K562 (cell line): ENCODE data around the gene ZNF45. TPM values are rescaled to one million over a fixed set of nuclear protein-coding genes. Genes with fewer than 3 reads are reported as not detected.

Experiments used
- ATAC-seq: fragments of 200-7000 bp; cut with Tn5 transposase; 3 replicates; pipeline ENCODE4 v1.9.1; 2020; ENCODE audit warnings: moderate library complexity
- Bru-seq: library from RNA; stranded (reverse); fragments of 400-500 nt; gene quantifications from one replicate; lab custom pipeline; 2021; lab: Mats Ljungman, UMichigan
- BruChase-seq, 2 experiments: library from RNA; stranded (reverse); fragments of 400-500 nt; gene quantifications; one replicate each; lab custom pipeline; 2021; lab: Mats Ljungman, UMichigan
- BruUV-seq: library from RNA; stranded (reverse); fragments of 400-500 nt; replicated peaks from 2 replicates; lab custom pipeline; 2021; lab: Mats Ljungman, UMichigan
- CTCF ChIA-PET: fragments of 300-600 bp; formaldehyde crosslinking; extraction: SDS; loops from one replicate; lab custom pipeline; 2021; ENCODE audit warnings: low intra/inter-chr PET ratio; lab: Yijun Ruan, JAX
- POLR2A ChIA-PET: fragments of 300-600, 350-650 bp; sonication (Branson Sonifier 250); formaldehyde crosslinking; extraction: SDS; loops from one replicate; lab custom pipeline; 2021; ENCODE audit warnings: antibody characterized with exemption, inconsistent platforms; lab: Yijun Ruan, JAX
- DNase-seq, 4 experiments: peaks; one replicate each; pipeline versions ENCODE4 v3.0.0 to v3.0.0-alpha.2; 2011 to 2018; ENCODE audit warnings: low spot score in 3 of 4, mixed read lengths in 3 of 4; ENCODE audit errors: extremely low read depth in 1 of 4
- FAIRE-seq: peaks from 2 replicates; lab custom pipeline; 2011; peaks lifted over from hg19 to GRCh38; lab: Jason Lieb, UNC
- H2AFZ ChIP-seq: 2 replicates; pipeline ENCODE4 v1.6.0; 2011; ENCODE audit warnings: low read depth, low read length, control low read depth, inconsistent platforms
- H3K27ac ChIP-seq: fragments of 200-600 bp; 3 replicates; pipeline ENCODE4 v1.8.0; 2011; ENCODE audit warnings: low read depth, mild to moderate bottlenecking, control low read depth, inconsistent platforms, low read length, moderate library complexity, mixed read lengths; ENCODE audit errors: extremely low read depth
- H3K27me3 ChIP-seq, 2 experiments: fragments of 300-600 bp in 1 of 2; 2 replicates in 1 of 2; 3 replicates in 1 of 2; pipeline versions ENCODE4 v1.6.0 to v1.8.0; 2011; ENCODE audit warnings: inconsistent platforms in 2 of 2, low read length in 2 of 2, mild to moderate bottlenecking in 1 of 2, mixed read lengths in 1 of 2, moderate library complexity in 1 of 2; ENCODE audit not compliant: control insufficient read depth in 2 of 2, insufficient read depth in 2 of 2
- H3K36me3 ChIP-seq: fragments of 300-600 bp; 3 replicates; pipeline ENCODE4 v1.8.0; 2011; ENCODE audit warnings: mild to moderate bottlenecking, low read length, inconsistent platforms; ENCODE audit not compliant: control insufficient read depth, insufficient read depth
- H3K4me1 ChIP-seq, 2 experiments: fragments of 200-600 bp in 1 of 2; replicated peaks in 1 of 2; 2 replicates in 1 of 2; 3 replicates in 1 of 2; pipeline versions ENCODE4 v1.5.1 to v1.8.0; 2011; ENCODE audit warnings: inconsistent platforms in 2 of 2, low read length in 2 of 2, mild to moderate bottlenecking in 1 of 2, mixed read lengths in 1 of 2, moderate library complexity in 1 of 2; ENCODE audit not compliant: control insufficient read depth in 2 of 2, insufficient read depth in 2 of 2
- H3K4me2 ChIP-seq: 2 replicates; pipeline ENCODE4 v1.6.1; 2011; ENCODE audit warnings: low read length, control low read depth, inconsistent platforms, mixed read lengths; ENCODE audit not compliant: insufficient read depth
- H3K4me3 ChIP-seq: fragments of 200-600 bp; sonication (generic), shearing (Covaris generic); 2 replicates; pipeline ENCODE4 v1.5.1; 2016; ENCODE audit warnings: control low read depth, inconsistent platforms
- H3K79me2 ChIP-seq: fragments of 200-600 bp; 3 replicates; pipeline ENCODE4 v1.8.0; 2011; ENCODE audit warnings: low read length, inconsistent platforms; ENCODE audit not compliant: control insufficient read depth, insufficient read depth
- H3K9ac ChIP-seq, 2 experiments: 2 replicates each; pipeline versions ENCODE4 v1.6.0 to v1.6.1; 2011; ENCODE audit warnings: low read depth in 2 of 2, low read length in 2 of 2, control low read depth in 1 of 2, inconsistent platforms in 1 of 2, mild to moderate bottlenecking in 1 of 2, mixed read lengths in 1 of 2; ENCODE audit not compliant: insufficient read depth in 1 of 2
- H3K9me1 ChIP-seq: one replicate; pipeline ENCODE4 v1.6.0; 2011; ENCODE audit warnings: inconsistent platforms, mild to moderate bottlenecking, low read length, moderate library complexity; ENCODE audit not compliant: control insufficient read depth, insufficient read depth
- H3K9me3 ChIP-seq: replicated peaks from 2 replicates; pipeline ENCODE4 v1.5.1; 2011; ENCODE audit warnings: low read depth, low read length, inconsistent platforms; ENCODE audit not compliant: control insufficient read depth, insufficient read depth
- H4K20me1 ChIP-seq: replicated peaks from 2 replicates; pipeline ENCODE4 v1.6.1; 2011; ENCODE audit warnings: low read length, inconsistent platforms, mixed read lengths; ENCODE audit not compliant: control insufficient read depth, insufficient read depth
- ATF7 ChIP-seq: fragments of 450-650 bp; IDR thresholded peaks from 2 replicates; pipeline ENCODE4 v1.7.1; 2014; ENCODE audit warnings: mild to moderate bottlenecking, moderate library complexity
- BRF1 ChIP-seq: IDR thresholded peaks from 3 replicates; pipeline ENCODE4 v1.6.1; 2011; ENCODE audit warnings: borderline replicate concordance, mild to moderate bottlenecking; ENCODE audit not compliant: insufficient read length; ENCODE audit errors: extremely low read depth
- ETV5 ChIP-seq: sonication (generic); formaldehyde crosslinking; IDR thresholded peaks from 2 replicates; pipeline ENCODE4 v1.4.0; 2020; ENCODE audit warnings: low read depth, mild to moderate bottlenecking, missing genetic modification reagents
- MBD2 ChIP-seq: sonication (generic); IDR thresholded peaks from 2 replicates; pipeline ENCODE4 v1.6.1; 2016; ENCODE audit warnings: low read depth, borderline replicate concordance
- NRF1 ChIP-seq, 2 experiments: fragments of 450-650 bp; IDR thresholded peaks in 1 of 2; conservative IDR thresholded peaks in 1 of 2; 2 replicates each; pipeline ENCODE4 v1.6.1; 2014; ENCODE audit warnings: mild to moderate bottlenecking in 2 of 2
- PTBP1 ChIP-seq: fragments of 200-400 bp; formaldehyde crosslinking; IDR thresholded peaks from 2 replicates; pipeline ENCODE4 v1.6.1; 2017; ENCODE audit warnings: low read depth, low read length
- SIN3B ChIP-seq: fragments of 450-650 bp; IDR thresholded peaks from 2 replicates; pipeline ENCODE4 v1.6.1; 2017; ENCODE audit warnings: low read depth, mild to moderate bottlenecking, moderate library complexity
- SIX5 ChIP-seq, 2 experiments: IDR thresholded peaks; 2 replicates each; pipeline ENCODE4 v1.6.1; 2011; ENCODE audit warnings: low read length in 2 of 2, borderline replicate concordance in 1 of 2, low read depth in 1 of 2, mild to moderate bottlenecking in 1 of 2, moderate library complexity in 1 of 2; ENCODE audit not compliant: insufficient read depth in 1 of 2
- SLC30A9 ChIP-seq: fragments of 250-450 bp; sonication (Bioruptor Pico); IDR thresholded peaks from 2 replicates; pipeline ENCODE4 v1.8.0; 2022; ENCODE audit warnings: mild to moderate bottlenecking, moderate library complexity
- ZNF324 ChIP-seq: fragments of 250-450 bp; sonication (Bioruptor Pico); IDR thresholded peaks from 2 replicates; pipeline ENCODE4 v1.4.0; 2020; ENCODE audit warnings: mild to moderate bottlenecking
- WGBS: fragments of 100-300 bp; shearing (Covaris generic); methylation state at CpG from one replicate; pipeline ENCODE4 v1.1.6; 2016; ENCODE audit warnings: low coverage, mixed read lengths; ENCODE audit not compliant: insufficient coverage; ENCODE audit errors: missing lambda C conversion rate; 5-methylcytosine and 5-hydroxymethylcytosine counted together
- in situ Hi-C: fragments of 300-500 bp; cut with MboI; formaldehyde crosslinking; loops from 4 replicates; pipeline ENCODE4 v1.15.0; 2018; ENCODE audit warnings: inconsistent platforms, mixed read lengths
- intact Hi-C: fragments of 100-400 bp; cut with micrococcal nuclease; formaldehyde crosslinking; loops from 2 replicates; pipeline ENCODE4 v1.14.2; 2022
- long read RNA-seq, 3 experiments: library from polyadenylated mRNA in 2 of 3; library from RNA in 1 of 3; unstranded in 2 of 3; stranded (forward) in 1 of 3; transcript quantifications; one replicate each; pipeline ENCODE4 v2.0.0, GENCODE V29; 2019 to 2022
- polyA minus RNA-seq, 3 experiments: library from RNA; depleted of rRNA, polyadenylated mRNA; stranded (reverse); fragments of >200 nt; gene quantifications; 2 replicates each; pipeline ENCODE4 v1.2.3, GENCODE V29; 2011
- polyA plus RNA-seq, 8 experiments: library from polyadenylated mRNA; depleted of rRNA in 4 of 8; stranded (reverse) in 5 of 8; unstranded in 3 of 8; fragments of >200 nt; fragmentation: Nextera tagmentation in 2 of 8; fragmentation: Illumina TruSeq in 1 of 8; extraction: Ambion mirVana in 2 of 8; extraction: Trizol in 1 of 8; gene quantifications; 2 replicates each; pipeline versions ENCODE4 v1.2.1 to v1.2.3, GENCODE V29; 2011 to 2014; ENCODE audit warnings: inconsistent platforms in 1 of 8, missing spikeins in 1 of 8
- total RNA-seq, 7 experiments: library from RNA; depleted of rRNA in 6 of 7; stranded (reverse); fragments of >200 nt in 6 of 7; fragmentation: Illumina TruSeq in 2 of 7; extraction: Trizol in 2 of 7; gene quantifications; 2 replicates each; pipeline versions ENCODE4 v1.2.1 to v1.2.3, GENCODE V29; 2011 to 2021; ENCODE audit warnings: low replicate concordance in 1 of 7
- TF ChIP-seq, protein P1 (sequence below): conservative IDR thresholded peaks from 2 replicates; pipeline ENCODE4 v1.6.1; 2011; ENCODE audit warnings: low read depth, mild to moderate bottlenecking, low read length; ENCODE audit not compliant: control insufficient read depth
- TF ChIP-seq, protein P2 (sequence below): fragments of 150-350 bp; conservative IDR thresholded peaks from 2 replicates; pipeline ENCODE4 v1.6.1; 2014; ENCODE audit warnings: low read length

Gene ZNF45
- 16.8 and 19.0 TPM in 2 replicates for total RNA-seq (2011; cell fraction: chromatin; rRNA removed; ENCODE audit: low replicate concordance)
- total RNA-seq (2011; cell fraction: nucleolus; rRNA removed) = 12.2 and 12.5 TPM in 2 replicates
- total RNA-seq (2011; cell fraction: nucleoplasm; rRNA removed) = 13.6 and 14.6 TPM in 2 replicates
- total RNA-seq (2014; rRNA removed) = 5.8 and 6.7 TPM in 2 replicates
- 10.1 and 12.8 TPM in 2 replicates for total RNA-seq (2014; rRNA removed; fragmentation: Illumina TruSeq; extraction: Trizol)
- 10.4 TPM in 2 replicates for total RNA-seq (2015; rRNA removed; fragmentation: Illumina TruSeq; extraction: Trizol)
- total RNA-seq (2021) = 8.5 and 8.8 TPM in 2 replicates
- 7.2 and 9.4 TPM in 2 replicates for polyA plus RNA-seq (2011; rRNA removed)
- polyA plus RNA-seq (2011; cell fraction: cytosol; rRNA removed) = 3.7 TPM in 2 replicates
- 6.4 and 8.7 TPM in 2 replicates for polyA plus RNA-seq (2011; cell fraction: nucleus; rRNA removed)
- polyA plus RNA-seq (2012) = 5.2 and 5.7 TPM in 2 replicates
- 10.4 and 10.6 TPM in 2 replicates for polyA plus RNA-seq (2014; fragmentation: Illumina TruSeq; extraction: Trizol)
- polyA plus RNA-seq (2014; fragmentation: Nextera tagmentation; extraction: Ambion mirVana) = 1 to 10 TPM; 2.6 to 5.1 TPM
- 6.8 and 9.8 TPM in 2 replicates for polyA plus RNA-seq (2014; rRNA removed)
- polyA minus RNA-seq (2011; rRNA and poly(A)+ RNA removed) = 17.5 and 17.9 TPM in 2 replicates
- polyA minus RNA-seq (2011; cell fraction: cytosol; rRNA and poly(A)+ RNA removed) = 3.2 and 4.7 TPM in 2 replicates
- 7.8 and 12.3 TPM in 2 replicates for polyA minus RNA-seq (2011; cell fraction: nucleus; rRNA and poly(A)+ RNA removed)
- percentile 66 among the genes with signal in this experiment for Bru-seq, nascent RNA
- BruChase-seq, experiment 1, labeled RNA remaining after a 2-hour chase = percentile 69 among the genes with signal in this experiment
- percentile 64 among the genes with signal in this experiment for BruChase-seq, experiment 2, labeled RNA remaining after a 6-hour chase
- long read RNA-seq, experiment 1, partial matches to known transcripts = 1 of 24 reads
- long read RNA-seq, experiment 1, other reads (novel, unspliced or antisense) = 21 of 24 reads
- long read RNA-seq, experiment 2, partial matches to known transcripts = 0 of 6 reads
- long read RNA-seq, experiment 2, other reads (novel, unspliced or antisense) = 5 of 6 reads
- long read RNA-seq, experiment 3, partial matches to known transcripts = 0 of 2 reads
- long read RNA-seq, experiment 3, other reads (novel, unspliced or antisense) = 2 of 2 reads

DNA sequence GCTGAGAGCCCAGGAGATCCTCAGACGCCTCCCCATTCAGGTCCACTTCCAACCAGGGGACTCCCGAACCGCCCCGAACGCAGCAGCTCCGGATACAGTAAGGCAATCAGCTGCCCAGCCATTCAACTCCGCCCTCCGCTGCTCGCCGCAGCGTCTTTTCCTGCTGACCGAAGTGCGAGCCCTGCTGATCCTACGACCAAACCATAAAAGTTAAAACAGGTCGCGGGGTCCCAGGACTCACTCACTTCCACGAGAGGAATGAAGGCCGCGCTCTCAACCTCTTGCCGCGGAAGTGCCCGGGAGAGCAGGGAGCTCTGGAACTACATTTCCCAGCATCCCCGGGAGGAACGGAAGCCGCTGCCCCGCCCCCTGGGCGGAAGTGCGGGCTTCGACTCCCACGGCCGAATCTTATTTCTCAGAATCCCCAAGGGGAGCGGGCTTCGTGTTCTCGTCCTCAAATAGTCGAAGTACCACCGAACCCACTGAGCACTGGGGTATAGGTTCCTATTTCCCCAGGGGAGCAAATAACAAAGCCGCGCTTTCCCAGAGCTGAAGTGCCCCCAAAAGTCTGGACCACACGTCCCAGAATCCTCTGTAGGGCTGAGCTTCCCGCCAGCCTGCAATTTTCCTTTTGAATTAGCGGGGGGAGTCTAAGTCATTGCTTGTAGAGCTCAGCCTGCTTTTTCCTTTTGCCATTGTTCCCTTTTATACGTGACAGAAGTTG is at the start of gene ZNF45:
TSS of gene ZNF45 (minus strand) at position 298 of the 724 bp plus-strand sequence. CDS start 13,097 bp downstream, outside the sequence.
- Histone ChIP-seq H3K4me2 (peak within 1 kb of the TSS; percentile 90), H3K36me3 (peaks cover 17% of the 10 kb centered on the region; the same call in 2 of the 3 replicates), H4K20me1 (no peaks in the 10 kb centered on the region), H3K79me2 (peaks cover 8% of the 10 kb centered on the region; the same call in 1 of the 3 replicates), H3K27me3 (no peaks in the 10 kb centered on the region), H3K4me1 (peaks cover 0 to 3% of the 10 kb centered on the region in 2 experiments; a peak in 2 of 5 replicates), H3K9me3 (peaks cover 4% of the 10 kb centered on the region; the same call in 1 of the 2 replicates), H3K4me3 (peak within 1 kb of the TSS; percentile 79), H2AFZ (peak within 1 kb of the TSS; percentile 100), H3K27ac (peak within 1 kb of the TSS; percentile 82), H3K9me1 (no peaks in the 10 kb centered on the region), H3K9ac (peak within 1 kb of the TSS; percentile 81 to 98)
- no TSS peak for BruUV-seq
- POLR2A ChIA-PET = interaction anchor here (0.6 to 2.9 kb wide), 13 partner anchors 11 to 565 kb away, joined by 3 to 16 read pairs (median 4); partner anchors contain the start of genes ZNF180, ZNF221 and ZNF222
- 1% methylated on average over 35 of the region's 42 CpGs for WGBS
- in situ Hi-C loops = no loop called here
- CTCF ChIA-PET = no interaction called here
- intact Hi-C loops = loop anchor here (2.0 kb wide), 1 partner anchor 16 kb away; the partner anchor contains the start of gene ZNF221
- ATAC-seq (peak; percentile 98), DNase-seq (peak; percentile 90 to 94 (median 90)), FAIRE-seq (peak; percentile 85)
- TF ChIP-seq, protein P1, sequence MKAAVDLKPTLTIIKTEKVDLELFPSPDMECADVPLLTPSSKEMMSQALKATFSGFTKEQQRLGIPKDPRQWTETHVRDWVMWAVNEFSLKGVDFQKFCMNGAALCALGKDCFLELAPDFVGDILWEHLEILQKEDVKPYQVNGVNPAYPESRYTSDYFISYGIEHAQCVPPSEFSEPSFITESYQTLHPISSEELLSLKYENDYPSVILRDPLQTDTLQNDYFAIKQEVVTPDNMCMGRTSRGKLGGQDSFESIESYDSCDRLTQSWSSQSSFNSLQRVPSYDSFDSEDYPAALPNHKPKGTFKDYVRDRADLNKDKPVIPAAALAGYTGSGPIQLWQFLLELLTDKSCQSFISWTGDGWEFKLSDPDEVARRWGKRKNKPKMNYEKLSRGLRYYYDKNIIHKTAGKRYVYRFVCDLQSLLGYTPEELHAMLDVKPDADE = peak; percentile 93
- TF ChIP-seq SIX5 (IDR thresholded peaks at IDR 0.05; ENCODE audit: borderline replicate concordance in 1 of 2, insufficient read depth in 1 of 2, low read depth in 1 of 2, low read length in 2 of 2) (peak; percentile 82 to 85), PTBP1 (no peak), ZNF324 (CRISPR knock-in tag) (no peak), MBD2 (peak; percentile 73), NRF1 (conservative IDR thresholded peaks at IDR 0.05 in 1 of 2, IDR thresholded peaks at IDR 0.05 in 1 of 2) (peak in 1 of 2 experiments; percentile 31; a peak in 2 of 4 replicates), SIN3B (no peak), SLC30A9 (CRISPR knock-in tag) (no peak), ATF7 (peak; percentile 60), ETV5 (CRISPR knock-in tag) (peak; percentile 85), BRF1 (no peak)
- TF ChIP-seq, protein P2, sequence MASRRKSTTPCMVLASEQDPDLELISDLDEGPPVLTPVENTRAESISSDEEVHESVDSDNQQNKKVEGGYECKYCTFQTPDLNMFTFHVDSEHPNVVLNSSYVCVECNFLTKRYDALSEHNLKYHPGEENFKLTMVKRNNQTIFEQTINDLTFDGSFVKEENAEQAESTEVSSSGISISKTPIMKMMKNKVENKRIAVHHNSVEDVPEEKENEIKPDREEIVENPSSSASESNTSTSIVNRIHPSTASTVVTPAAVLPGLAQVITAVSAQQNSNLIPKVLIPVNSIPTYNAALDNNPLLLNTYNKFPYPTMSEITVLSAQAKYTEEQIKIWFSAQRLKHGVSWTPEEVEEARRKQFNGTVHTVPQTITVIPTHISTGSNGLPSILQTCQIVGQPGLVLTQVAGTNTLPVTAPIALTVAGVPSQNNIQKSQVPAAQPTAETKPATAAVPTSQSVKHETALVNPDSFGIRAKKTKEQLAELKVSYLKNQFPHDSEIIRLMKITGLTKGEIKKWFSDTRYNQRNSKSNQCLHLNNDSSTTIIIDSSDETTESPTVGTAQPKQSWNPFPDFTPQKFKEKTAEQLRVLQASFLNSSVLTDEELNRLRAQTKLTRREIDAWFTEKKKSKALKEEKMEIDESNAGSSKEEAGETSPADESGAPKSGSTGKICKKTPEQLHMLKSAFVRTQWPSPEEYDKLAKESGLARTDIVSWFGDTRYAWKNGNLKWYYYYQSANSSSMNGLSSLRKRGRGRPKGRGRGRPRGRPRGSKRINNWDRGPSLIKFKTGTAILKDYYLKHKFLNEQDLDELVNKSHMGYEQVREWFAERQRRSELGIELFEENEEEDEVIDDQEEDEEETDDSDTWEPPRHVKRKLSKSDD = no peak
